Measurements from ENCODE around the gene C11orf24.
A peak's percentile ranks its signal among the peaks of the same experiment; 100 is the strongest.
"Not testable (repeated sequence)": the region's sequence is repeated elsewhere in the genome, so short reads cannot be mapped to it uniquely, and the experiment has no call there.

The C11orf24 gene

DNA sequence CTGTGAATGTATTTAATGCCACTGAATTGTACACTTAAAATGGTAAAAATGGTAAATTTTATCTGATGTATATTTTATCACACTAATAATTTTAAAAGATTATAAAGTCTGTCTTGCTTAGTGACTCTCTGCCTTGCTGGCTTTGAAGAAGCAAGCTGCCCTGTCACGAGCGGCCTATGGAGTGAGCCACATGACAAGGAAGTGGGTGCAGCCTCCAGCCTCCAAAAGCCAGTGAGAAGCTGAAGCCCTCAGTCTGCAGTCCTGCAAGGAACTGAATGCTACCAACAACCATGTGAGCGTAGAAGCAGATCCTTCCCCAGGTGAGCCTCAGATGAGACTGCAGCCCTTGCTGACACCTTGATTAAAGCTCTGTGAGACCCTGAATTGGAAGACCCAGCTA, 20.0 kb downstream of the C11orf24 start:
- DNase-seq (ENCODE audit: low spot score) = peak; percentile 7

DNA sequence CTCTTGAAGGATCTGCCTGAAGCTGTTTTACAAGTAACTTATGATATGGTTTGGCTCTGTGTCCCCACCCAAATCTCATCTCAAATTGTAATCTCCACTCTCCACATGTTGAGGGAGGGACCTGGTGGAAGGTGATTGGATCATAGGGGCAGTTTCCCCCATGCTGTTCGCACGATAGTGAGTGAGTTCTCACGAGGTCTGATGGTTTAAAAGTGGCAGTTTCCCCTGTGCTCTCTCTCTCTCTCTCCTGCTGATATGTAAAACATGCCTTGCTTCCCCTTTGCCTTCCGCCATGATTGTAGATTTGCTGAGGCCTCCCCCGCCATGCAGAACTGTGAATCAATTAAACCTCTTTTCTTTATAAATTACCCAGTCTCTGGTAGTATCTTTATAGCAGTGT, 26.9 kb downstream of the C11orf24 start:
- not testable (repeated sequence) for DNase-seq (ENCODE audit: low spot score)

DNA sequence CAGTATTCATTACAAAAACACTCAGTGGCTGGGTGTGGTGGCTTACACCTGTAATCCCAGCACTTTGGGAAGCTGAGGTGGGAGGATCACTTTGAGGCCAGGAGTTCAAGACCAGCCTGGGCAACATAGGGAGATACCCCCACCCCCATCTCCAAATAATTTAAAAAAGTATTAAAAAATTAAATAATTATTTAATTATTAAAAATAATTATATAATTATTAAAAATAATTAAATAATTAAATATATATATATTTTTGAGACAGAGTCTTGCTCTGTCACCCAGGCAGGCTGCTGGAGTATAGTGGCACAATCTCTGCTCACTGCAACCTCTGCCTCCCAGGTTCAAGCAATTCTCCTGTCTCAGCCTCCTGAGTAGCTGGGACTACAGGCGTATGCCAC, 27.9 kb downstream of the C11orf24 start:
- not testable (repeated sequence) for DNase-seq (ENCODE audit: low spot score)

DNA sequence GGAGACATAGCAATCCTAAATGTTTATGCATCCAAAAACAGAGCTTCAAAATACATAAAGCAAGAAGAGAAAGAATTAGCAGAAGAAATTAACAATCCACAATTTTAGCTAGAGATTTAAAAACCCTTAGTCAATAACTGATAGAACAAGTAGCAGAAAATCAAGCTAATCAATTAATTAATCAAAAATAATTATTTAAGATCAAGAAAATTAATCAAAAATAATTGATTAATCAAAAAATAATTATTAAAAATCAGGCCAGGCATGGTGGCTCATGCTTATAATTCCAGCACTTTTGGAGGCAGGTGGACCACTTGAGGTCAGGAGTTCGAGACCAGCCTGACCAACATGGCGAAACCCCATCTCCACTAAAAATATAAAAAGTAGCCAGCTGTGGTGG, 29.2 kb downstream of the C11orf24 start:
- DNase-seq (ENCODE audit: low spot score) = no peak

DNA sequence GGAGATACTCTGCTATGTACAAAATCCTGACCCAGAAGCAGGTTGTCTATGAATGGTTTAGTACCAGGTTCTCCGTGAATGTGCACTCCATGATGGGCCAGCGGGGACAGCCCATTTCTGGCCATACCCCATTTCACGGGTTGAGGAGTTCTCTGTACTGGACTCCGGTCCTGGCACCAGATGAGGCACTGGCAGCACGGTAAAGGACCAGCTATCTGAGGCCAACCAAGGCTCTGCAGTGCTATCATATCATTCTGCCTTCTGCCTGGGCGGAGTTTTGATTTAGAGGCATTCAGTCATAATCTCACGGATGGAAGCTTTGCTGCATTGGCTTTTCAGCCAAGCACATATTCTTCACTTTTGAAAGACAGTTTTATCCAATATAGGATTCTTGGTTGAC, 40.2 kb downstream of the C11orf24 start:
- no peak for DNase-seq (ENCODE audit: low spot score)

DNA sequence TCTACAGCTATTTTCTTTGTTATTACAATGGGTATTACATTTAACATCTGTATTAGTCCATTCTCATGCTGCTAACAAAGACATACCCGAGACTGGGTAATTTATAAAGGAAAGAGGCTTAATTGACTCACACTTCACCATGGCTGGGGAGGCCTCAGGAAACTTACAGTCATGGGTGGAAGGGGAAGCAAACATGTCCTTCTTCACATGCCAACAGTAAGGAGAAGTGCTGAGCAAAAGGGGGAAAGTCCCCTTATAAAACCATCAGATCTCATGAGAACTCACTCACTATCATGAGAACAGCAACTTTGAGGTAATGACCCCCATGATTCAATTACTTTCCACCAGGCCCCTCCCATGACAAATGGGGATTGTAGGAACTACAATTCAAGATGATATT, 42.2 kb downstream of the C11orf24 start:
- no peak for DNase-seq (ENCODE audit: low spot score)

DNA sequence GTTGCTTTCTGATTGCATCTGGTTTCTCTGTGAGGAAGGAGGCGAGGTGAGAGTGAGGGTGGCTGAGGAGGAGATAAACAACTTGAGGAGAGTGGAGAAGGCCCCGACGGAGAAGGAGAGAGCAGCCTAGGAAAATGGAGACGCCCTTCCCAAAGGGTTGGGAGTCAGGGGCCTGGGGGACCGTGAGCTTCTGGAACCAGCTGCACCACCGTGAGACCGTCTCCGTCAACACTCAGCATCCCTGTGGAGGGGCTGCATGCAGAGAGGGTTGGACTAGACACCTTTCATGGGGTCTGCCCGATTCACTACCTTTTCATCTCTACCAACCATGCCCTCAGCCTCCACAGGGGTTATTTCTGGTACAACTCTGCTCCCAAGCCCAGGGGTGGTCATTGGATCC, 45.4 kb downstream of the C11orf24 start:
- no peak for DNase-seq (ENCODE audit: low spot score)

DNA sequence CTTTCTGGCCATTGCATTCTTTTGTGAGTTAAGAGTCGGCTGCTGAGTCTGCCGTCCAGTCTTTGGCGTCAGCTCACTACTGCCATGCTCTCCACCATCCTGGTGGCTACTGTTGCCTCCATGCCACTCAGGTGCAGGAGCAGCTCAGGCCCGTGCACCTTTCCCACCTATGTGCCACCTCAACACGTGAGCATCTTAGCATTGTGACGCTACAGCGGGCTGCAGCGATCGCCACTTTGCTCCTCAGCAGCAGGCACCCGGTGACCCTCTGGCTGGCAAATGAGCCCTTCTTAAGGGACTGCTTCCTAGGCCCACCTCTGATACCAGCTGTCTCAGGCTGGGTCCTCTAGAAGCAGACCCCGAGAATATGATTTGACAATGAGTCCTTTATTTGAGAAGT, 47.2 kb downstream of the C11orf24 start:
- DNase-seq (ENCODE audit: low spot score) = no peak

DNA sequence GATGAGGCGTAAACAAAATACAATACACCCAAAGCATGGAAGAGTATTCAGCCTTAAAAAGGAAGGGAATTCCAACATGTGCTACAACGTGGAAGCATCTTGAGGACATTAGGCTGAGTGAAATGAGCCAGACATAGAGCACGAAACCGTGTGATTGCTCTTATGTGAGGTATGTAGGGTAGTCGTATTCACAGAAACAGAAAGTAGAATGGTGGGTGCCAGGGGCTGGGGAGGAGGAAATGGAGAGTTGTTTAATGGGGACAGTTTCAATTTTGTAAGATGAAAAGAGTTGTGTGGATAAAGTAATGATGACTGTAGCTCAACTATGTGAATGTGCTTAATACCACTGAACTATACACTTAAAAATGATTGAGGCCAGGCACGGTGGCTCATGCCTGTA, 48.5 kb downstream of the C11orf24 start:
- no peak for DNase-seq (ENCODE audit: low spot score)

DNA sequence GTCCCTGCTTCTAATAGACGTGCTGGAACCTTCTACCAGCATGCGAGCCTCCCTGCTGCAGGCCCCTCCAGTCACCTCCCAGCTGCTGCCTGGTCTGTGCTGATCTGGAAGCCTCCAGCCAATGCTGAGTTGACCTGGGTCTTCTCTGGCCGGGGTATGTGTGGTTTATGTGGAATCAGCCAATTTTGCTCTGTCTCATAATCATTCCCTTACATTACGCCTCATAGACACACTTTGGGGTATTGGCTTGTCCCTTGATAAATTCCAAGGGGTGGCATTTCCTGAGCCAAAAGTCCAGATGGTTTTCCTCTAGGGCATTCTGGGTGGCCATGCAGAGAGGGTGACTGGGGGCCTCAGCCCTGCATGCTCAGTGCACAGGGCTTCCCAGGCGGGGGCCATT, 50.4 kb downstream of the C11orf24 start:
- DNase-seq (ENCODE audit: low spot score) = no peak

DNA sequence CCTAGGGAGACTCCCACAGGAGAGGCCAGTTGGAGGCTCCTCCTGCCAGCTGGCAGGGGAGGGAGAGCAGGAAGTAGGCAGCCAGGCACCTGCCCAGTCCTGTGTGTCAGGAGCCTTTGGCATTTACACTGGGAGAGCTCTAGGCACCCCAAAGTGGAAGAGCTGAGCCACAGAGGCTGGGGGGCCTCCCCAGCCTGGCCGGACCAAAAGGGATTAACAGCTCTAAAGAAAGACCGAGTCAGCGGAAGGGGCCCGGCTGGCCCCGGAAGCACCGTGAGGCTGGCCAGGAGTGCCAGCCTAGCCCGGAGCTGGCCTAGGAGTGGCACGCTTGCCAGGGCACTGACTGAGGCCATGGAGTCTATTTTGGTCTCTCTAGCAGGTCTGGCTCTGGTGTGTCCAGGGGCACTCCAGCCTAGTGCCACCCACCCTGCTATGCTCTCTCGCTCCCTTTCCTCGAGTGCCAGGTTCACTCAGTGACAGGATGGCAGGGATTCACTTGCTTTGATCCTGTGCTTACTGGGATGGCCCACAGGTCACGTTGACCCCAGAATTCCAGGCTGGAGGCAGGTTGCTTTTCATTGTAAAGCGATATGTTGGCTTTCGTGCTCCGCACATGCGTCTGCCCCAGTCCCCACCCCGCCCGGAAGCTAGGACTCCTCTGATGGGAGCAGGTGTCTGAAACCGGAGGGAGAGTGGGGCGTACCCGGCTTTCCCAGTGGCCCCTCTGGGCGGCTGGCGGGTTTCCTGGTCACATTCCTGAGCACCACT, 55.4 kb downstream of the C11orf24 start:
- DNase-seq (ENCODE audit: low spot score) = no peak

DNA sequence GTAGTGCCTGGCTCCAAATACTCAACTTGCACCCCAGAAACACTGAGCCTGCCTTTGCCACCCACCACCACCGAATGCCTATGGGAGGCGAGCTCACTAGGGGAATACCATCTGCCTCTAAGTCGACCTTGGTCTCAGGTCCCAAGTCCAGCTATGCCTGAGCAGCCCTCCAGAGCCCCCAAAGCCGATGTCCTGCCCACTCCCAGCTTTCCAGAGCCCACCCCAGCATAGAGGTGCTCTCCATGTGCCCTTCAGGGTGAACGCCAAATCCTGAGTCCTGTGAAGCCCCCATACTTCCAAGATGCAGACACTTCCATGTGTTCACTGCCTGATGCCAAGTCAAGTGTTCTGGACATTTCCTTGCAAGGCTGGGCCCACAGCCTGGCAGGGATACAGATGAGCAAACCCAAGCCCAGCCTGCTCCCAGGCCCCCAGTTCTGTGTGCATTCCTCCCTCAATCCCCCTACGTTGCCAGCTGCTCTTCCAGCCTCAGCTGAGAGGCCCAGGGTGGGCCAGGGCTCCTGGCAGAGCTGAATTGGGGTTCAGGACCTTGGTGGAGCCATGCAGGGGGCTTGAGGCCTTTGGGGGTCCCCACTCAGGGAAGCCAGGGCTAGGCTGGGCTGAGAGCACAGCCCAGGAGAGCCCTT, 56.1 kb downstream of the C11orf24 start:
- no peak for DNase-seq (ENCODE audit: low spot score)

DNA sequence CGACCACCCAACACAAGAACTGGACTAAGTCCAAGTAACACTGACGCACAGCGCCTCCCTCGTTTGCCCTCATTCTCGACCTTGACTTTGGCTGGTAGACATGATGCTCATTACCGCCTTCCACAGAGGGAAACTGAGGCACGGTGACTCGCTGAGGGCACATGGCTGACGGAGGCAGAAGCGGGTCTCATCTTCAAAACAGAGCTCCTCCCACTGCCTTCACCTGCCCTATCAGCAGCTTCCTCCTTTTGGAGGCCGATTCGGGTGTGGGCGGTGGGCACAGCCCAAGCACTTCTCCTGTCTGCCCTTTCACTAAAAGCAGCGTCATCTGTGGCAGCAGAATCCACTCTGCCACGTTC, 56.7 kb downstream of the C11orf24 start:
- no peak for DNase-seq (ENCODE audit: low spot score)

DNA sequence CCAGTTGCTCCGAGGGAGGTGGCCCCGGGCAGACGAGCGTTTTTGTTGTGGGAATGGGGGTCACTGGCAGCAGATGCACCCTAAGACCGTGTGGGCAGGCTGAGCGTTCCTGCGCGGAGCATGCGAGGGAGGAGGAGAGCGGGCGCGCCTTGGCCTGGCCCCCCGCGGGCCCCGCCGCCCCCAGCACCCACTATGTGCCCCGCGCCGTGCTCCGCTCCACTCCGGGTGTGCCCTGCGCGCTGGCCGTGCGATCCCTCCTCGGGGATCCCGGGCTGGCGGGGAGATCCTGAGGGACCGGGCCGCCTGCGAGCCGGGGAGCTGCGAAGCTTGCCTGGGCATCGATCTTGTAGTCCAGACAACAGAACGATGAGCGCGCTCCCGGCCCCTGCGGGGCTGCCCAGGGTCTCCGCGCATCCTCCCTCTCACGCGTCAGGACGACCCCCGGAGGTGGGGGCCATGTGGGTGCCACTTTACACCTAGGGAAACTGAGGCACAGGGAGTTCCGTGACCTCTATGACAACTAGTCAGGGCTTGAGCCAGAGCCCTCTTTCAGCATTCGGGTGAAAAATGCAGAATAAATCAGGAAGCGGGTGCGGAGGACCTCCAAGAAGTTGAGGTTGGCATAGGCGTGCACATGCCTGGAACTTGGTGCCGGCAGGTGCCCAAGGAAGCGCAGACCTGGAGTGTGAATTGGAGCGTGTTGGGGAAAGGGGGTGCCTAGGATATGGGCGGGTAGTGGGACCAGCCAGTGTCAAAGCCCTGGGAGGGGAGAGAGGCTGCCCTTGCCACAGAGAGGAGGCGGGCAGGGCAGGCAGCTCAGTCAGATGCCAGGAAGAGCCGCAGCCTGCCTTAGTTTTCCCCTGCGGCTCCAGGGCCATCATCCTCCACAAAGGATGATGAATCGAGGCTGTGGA, 57.3 kb downstream of the C11orf24 start:
- peak; percentile 78 for DNase-seq (ENCODE audit: low spot score)

DNA sequence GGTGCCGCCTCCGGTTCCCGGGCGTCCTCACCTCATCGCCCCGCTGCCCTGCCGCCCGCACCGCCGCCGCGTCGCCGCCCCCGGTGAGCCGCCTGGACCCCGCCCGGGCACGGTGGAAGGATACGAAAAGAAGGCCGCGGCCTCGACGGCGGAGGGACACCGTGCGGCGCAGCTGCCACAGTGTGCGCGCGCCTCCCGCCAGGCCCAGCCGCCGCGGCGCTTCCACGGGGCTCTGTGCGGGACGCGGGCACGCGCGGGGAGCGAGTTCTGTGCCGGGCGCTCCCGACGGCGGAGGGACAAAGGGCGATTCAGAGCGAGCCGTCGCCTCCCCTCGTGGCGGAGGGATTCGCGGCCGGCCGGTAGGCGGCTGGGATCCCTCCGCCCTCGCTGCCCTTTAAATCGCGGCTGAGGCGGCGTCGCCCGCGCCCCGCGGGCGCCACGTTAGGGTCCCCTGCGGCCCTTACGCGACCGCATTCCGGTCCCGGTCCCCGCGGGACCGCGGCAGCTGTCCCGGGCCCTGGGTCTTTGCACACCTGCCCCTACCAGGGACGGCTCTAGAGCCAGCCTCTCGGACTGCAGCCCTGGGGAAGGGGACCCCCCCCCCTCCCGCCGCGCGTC, 58.1 kb downstream of the C11orf24 start:
- peak; percentile 99 for DNase-seq (ENCODE audit: low spot score)

DNA sequence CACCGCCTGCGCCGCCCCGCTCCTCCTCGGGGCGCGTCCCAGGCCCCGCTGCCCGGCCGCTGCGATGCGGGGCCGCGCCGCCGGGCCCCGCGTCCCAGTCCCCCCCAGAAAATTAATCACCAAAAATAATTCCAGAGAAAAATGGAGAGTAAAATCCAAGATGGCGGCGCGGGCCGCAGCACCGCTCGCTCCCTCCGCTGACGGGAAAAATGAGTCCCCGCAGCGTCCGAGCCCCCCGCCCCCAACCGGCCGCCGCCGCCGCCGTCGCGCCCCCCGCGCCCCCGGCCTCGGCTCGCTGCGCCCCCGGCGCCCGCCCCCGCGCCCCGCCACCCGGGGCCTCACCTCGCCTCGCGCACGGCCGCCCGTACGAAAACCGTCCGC, 58.6 kb downstream of the C11orf24 start, which contains the start of gene KMT5B:
TSS of gene KMT5B (minus strand) at position 162 of the 381 bp plus-strand sequence. CDS start 23,220 bp downstream, outside the sequence.
- peak; percentile 85 for DNase-seq (ENCODE audit: low spot score)

DNA sequence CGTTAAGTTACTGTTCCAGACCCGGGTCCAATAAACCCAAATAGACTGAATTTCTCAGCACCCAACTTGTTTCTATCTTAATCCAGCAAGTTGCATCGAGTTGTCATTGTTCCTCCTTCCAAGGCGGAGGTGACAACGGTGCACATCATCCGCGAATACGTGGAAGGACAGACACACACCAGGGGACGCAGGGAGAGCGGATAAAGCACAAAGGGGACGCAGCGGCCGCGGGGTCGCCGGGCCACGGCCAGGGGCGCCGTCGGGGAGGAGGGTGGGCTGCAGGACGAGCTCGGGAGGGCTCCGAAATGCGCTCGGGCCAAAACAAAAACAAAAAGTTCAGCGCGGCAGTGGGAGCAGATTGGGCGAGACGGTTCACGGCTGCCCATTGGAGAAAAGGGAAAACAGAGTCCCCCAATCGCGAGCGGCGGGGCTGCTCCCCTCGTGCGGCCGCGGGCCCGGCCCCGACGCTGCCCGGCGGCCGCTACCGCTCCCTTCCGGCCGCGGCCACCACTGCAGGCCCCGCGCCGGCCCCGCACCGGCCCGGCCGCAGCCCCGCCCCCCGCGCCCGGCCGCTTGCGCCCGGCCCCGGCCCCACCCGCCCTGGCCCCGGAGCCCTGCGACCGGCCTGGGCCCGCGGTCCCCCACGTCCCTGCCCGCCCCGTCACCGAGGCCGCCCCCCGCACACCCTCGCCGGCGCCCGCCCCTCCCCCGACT, 59.2 kb downstream of the C11orf24 start:
- peak; percentile 97 for DNase-seq (ENCODE audit: low spot score)

DNA sequence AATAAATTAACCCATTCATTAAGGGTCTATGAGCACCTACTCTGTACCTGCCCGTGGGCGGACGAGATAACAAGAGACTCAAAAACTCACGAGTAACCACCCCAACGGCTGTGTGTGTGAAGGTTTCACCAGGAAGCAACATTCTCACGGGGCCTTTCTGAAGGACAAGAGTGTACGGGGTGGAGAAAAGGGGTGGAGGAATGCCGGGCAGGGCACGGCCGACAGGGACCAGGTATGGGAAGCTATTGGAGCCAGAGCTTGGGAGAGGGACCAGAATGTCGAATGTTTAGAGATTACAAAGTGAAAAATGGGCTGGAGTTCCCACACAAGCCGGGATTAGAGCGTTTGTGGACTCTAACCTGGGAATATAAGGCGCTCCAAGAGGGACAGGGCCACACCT, 60.2 kb downstream of the C11orf24 start:
- DNase-seq (ENCODE audit: low spot score) = no peak

Data from HuH-7.5 (cell line).